Airway epithelial cell (primary cell): ENCODE results near the gene PON1. TPM values are rescaled to one million over a fixed set of nuclear protein-coding genes. Genes with fewer than 3 reads are reported as not detected.

ENCODE experiments used
- total RNA-seq: library from RNA; depleted of rRNA; stranded (reverse); fragments of >200 nt; gene quantifications from 2 replicates; pipeline ENCODE4 v1.2.3, GENCODE V29; 2015

The PON1 gene
- total RNA-seq = not detected in 2 replicates

DNA sequence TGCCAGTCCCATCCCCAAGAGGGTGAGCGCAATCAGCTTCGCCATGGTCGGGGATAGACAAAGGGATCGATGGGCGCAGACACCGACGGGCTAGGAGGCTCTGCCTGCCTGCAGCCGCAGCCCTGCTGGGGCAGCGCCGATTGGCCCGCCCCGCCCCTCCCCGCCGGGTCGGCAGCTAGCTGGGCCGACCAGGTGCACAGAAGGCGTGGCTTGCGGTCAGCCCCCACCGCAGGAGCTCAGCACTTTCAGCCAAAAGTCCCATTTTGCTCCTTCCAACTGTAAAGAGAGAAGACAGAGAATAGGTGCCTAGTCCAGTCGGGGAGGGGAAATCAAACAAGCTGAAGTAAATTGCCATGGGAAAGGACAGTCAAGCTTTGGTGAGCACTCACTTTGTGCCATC is at the start of gene PON1:
Gene PON1, minus strand, starts transcription at position 102 of the 400 bp plus-strand sequence. Its CDS starts 57 bp downstream, at position 45.

Other genes starting within 250 kb of the PON1 start
- 0.14 TPM in 1 of 2 replicates, not detected in the other for gene PON3, start 71.8 kb upstream of the PON1 start, total RNA-seq
- 72.4 and 74.0 TPM in 2 replicates for gene PON2, start 110.5 kb upstream of the PON1 start, total RNA-seq
- not detected in 2 replicates for gene ASB4, start 161.4 kb upstream of the PON1 start, total RNA-seq